Measurements from ENCODE around the gene HIGD1A.

Gene HIGD1A

DNA sequence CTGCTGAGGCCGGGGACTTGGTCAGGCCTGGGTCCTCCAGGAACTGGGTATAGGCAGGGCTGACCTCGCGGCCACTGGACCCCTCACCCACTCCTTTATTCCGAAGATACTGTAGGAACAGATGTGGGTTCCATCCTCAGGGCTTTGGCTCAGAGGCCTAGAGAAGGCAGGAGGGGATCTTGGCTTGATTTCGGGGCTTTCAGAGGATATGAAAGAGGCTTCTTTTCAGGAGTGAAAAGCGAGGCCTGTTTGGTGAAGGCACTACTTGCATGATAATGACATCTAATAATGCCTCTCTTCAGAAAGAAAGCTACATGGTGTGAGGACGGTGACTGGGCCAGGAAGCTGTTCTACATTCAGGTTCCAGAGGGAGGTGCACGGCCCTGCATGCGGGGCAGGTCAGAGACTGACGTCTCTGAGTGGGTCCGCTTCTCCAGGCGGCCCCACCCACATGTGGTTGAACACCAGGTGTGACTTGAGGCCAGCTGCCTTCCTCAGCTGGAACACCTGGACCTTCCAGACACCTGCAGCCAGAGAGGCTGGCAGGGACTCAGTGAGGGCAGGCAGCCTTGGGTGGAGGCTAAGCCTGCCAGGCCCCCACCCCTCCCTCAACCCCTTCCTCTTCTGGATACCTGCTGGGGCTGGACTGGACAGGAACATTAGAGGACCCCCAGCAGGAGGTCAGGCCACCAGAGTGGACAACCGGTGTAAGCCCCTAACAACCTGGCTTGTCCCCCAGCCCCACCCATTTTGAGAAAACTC is 70.6 kb downstream of the HIGD1A start:
- DNase-seq, result no peak
